Activated B cell treated with CpG ODN at 0.5 μM for 24 hours (primary cell): ENCODE measurements around the gene TC2N. TPM values are rescaled to one million over a fixed set of nuclear protein-coding genes. Genes with fewer than 3 reads are reported as not detected.
"Not testable (repeated sequence)": the region's sequence is repeated elsewhere in the genome, so short reads cannot be mapped to it uniquely, and the experiment has no call there.

Experiments
- ATAC-seq: fragments of 200-7000 bp; cut with Tn5 transposase; one replicate; pipeline ENCODE4 v1.10.0; 2021; ENCODE audit warnings: low read depth, mild to moderate bottlenecking, moderate library complexity
- CTCF ChIA-PET: fragments of 350-600 bp; sonication (Branson Sonifier 250); formaldehyde crosslinking; loops from one replicate; lab custom pipeline; 2021; ENCODE audit warnings: antibody characterized with exemption; lab: Charles Lee
- POLR2A ChIA-PET: fragments of 350-600 bp; sonication (Branson Sonifier 250); formaldehyde crosslinking; loops from one replicate; lab custom pipeline; 2021; ENCODE audit warnings: antibody characterized with exemption; lab: Charles Lee
- DNase-seq: peaks from one replicate; pipeline ENCODE4 v3.0.0; 2022
- H3K27ac Mint-ChIP-seq: one replicate; pipeline ENCODE4 v1.8.0; 2020; ENCODE audit warnings: mixed read lengths
- H3K27me3 Mint-ChIP-seq: one replicate; pipeline ENCODE4 v1.8.0; 2021; ENCODE audit warnings: mixed read lengths
- H3K36me3 Mint-ChIP-seq: one replicate; pipeline ENCODE4 v1.8.0; 2021; ENCODE audit warnings: low read depth, mixed read lengths
- H3K4me1 Mint-ChIP-seq: one replicate; pipeline ENCODE4 v1.8.0; 2021; ENCODE audit warnings: mixed read lengths
- H3K4me3 Mint-ChIP-seq: one replicate; pipeline ENCODE4 v1.8.0; 2020; ENCODE audit warnings: mild to moderate bottlenecking, mixed read lengths
- H3K9me3 Mint-ChIP-seq: one replicate; pipeline ENCODE4 v1.8.0; 2020; ENCODE audit warnings: mixed read lengths
- intact Hi-C: fragments of 100-400 bp; cut with micrococcal nuclease; formaldehyde crosslinking; loops from one replicate; pipeline ENCODE4 v1.15.1; 2024
- total RNA-seq: library from RNA; stranded (reverse); gene quantifications from 2 replicates; pipeline ENCODE4 v1.2.3, GENCODE V29; 2022
- TF ChIP-seq, protein P1 (sequence below): fragments of 200-600 bp; IDR thresholded peaks from one replicate; pipeline ENCODE4 v1.8.0; 2022; ENCODE audit warnings: antibody characterized with exemption, mild to moderate bottlenecking

The TC2N gene
- total RNA-seq, 1 donor from 2014 or later, result 12.1 TPM

DNA sequence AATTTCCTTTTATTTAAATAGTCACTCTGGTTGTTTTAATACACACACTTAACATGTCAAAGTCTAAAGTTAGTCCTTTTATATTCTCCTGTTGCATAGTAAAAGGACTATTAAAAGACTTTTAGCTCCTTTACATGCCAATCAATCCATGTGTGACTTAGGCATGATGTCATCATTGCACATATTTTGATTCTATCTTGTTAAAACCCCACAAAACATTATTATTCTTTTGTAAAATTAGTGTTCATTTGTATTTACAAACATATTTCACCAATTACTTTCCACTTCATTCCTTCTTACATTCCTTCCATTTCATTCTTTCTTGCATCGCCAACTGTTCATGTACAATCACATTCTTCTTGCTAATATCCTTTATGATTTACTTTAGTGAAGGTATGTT is 39.6 kb downstream of the TC2N start:
- POLR2A ChIA-PET, result no interaction called here
- H3K9me3 Mint-ChIP-seq, result peaks cover 3% of the 10 kb centered on the region
- no peak overlapping the region for H3K4me3 Mint-ChIP-seq
- no peaks in the 10 kb centered on the region for H3K27me3 Mint-ChIP-seq
- peaks cover 14% of the 10 kb centered on the region for H3K4me1 Mint-ChIP-seq
- H3K36me3 Mint-ChIP-seq, result no peaks in the 10 kb centered on the region
- CTCF ChIA-PET, result no interaction called here
- TF ChIP-seq, protein P1, sequence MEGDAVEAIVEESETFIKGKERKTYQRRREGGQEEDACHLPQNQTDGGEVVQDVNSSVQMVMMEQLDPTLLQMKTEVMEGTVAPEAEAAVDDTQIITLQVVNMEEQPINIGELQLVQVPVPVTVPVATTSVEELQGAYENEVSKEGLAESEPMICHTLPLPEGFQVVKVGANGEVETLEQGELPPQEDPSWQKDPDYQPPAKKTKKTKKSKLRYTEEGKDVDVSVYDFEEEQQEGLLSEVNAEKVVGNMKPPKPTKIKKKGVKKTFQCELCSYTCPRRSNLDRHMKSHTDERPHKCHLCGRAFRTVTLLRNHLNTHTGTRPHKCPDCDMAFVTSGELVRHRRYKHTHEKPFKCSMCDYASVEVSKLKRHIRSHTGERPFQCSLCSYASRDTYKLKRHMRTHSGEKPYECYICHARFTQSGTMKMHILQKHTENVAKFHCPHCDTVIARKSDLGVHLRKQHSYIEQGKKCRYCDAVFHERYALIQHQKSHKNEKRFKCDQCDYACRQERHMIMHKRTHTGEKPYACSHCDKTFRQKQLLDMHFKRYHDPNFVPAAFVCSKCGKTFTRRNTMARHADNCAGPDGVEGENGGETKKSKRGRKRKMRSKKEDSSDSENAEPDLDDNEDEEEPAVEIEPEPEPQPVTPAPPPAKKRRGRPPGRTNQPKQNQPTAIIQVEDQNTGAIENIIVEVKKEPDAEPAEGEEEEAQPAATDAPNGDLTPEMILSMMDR, result no peak
- ATAC-seq (no peak), DNase-seq (no peak)
- no peak overlapping the region for H3K27ac Mint-ChIP-seq
- intact Hi-C loops, result no loop called here

DNA sequence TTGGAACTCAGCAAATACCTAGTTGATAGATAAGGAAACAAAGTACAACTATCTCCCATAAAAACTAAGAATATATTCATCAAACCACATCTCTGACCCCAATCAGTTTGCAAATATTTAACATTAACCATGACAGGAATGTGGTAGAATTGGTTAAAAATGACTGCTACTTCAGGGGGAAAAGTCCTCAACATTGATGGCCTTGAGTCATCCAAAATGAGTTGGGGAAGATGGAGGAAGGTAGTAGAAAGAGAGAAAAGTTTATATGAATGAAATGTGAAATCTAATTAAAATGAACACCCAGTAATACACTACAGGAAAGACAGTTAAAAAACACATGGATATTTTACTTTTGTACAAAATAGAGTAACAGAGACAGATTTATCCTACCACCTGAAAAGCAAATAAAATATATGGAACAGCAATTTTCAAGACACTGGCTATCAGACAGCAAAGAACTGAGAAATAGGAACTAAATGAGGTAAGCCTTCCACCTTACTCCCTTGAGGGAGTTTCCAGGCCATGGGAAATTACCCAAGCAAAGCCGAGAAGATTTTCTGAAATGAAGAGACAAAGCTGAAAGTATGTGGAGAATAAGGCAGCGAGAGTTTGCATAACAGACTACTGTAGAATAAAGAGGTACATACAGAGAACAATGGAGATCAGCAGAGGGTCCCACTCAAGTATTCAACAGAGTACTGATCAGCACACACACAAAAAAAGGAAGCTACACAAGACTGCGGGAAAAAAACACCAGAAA is 49.6 kb downstream of the TC2N start:
- Mint-ChIP-seq H3K27ac (peak overlapping the region; percentile 27), H3K27me3 (peaks cover 4% of the 10 kb centered on the region), H3K36me3 (no peaks in the 10 kb centered on the region), H3K9me3 (no peaks in the 10 kb centered on the region), H3K4me3 (peak overlapping the region; percentile 33), H3K4me1 (peaks cover 20% of the 10 kb centered on the region)
- CTCF ChIA-PET, result no interaction called here
- POLR2A ChIA-PET, result interaction anchor here (0.6 kb wide), 1 partner anchor 290 kb away, joined by 3 read pairs; no protein-coding TSS in a partner anchor
- intact Hi-C loops, result loop anchor here (1.0 to 5.0 kb wide), 4 partner anchors 19 to 55 kb away; no protein-coding TSS in a partner anchor
- ATAC-seq (peak; percentile 97), DNase-seq (no peak)
- TF ChIP-seq, protein P1, result no peak

DNA sequence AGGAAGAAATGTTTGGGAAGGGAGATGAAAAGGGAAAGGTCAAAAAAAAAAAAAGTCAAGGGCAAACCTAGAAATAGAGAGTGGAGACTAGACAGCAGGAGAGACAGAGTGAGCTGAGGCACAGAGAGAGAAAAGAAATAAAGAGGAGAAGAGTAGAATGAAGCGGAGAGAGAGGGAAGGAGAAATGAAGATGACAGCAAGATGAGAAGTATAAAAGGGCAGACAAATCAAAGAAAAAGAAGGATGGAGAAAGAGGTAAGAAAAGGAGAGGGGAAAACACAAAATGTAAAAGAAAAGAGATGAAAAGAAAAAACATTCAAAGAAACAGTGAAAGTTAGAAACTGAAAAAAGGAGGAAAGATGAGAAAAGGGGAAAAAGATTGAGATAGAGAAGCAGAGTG is 53.0 kb downstream of the TC2N start:
- Mint-ChIP-seq H3K4me3 (no peak overlapping the region), H3K9me3 (peaks cover 10% of the 10 kb centered on the region), H3K27me3 (peaks cover 4% of the 10 kb centered on the region), H3K4me1 (peaks cover 20% of the 10 kb centered on the region), H3K27ac (no peak overlapping the region), H3K36me3 (peaks cover 20% of the 10 kb centered on the region)
- ATAC-seq (no peak), DNase-seq (no peak)
- intact Hi-C loops, result no loop called here
- ChIA-PET POLR2A (no interaction called here), CTCF (no interaction called here)
- TF ChIP-seq, protein P1, result no peak

DNA sequence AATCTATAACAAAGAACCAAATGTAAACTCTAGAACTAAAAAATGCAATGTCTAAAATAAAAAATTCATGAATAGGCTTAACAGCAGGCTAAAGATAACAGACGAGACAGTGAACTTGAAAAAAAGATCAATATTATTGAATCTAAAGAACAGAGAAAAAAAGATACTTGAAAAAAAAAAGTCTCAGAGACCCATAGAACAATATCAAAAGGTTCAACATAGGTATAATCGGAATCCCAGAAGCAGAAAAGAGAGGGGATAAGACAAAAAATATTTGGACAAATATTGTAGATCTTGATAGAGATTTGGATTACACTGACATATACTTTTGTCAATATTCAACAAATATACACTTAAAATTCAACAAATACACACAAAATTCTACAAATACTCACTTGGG is 56.6 kb downstream of the TC2N start:
- no peak overlapping the region for H3K27ac Mint-ChIP-seq

DNA sequence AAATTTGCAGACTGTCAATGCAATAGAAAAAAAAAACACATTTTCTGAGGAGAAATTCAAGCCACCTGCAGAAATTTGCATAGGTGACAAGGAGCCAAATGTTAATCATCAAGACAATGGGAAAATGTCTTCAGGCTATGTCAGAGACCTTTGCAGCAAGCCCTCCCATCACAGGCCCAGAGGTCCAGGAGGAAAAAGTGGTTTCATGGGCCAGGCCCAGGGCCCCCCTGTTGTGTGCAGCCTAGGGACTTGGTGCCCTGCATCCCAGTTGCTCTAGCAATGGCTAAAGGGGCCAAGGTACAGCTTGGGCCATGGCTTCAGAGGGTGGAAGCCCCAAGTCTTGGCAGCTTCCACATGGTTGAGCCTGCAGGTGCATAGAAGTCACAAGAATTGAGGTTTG is 60.6 kb downstream of the TC2N start:
- H3K4me1 Mint-ChIP-seq, result no peaks in the 10 kb centered on the region
- ChIA-PET POLR2A (no interaction called here), CTCF (no interaction called here)
- peaks cover 24% of the 10 kb centered on the region for H3K9me3 Mint-ChIP-seq
- H3K4me3 Mint-ChIP-seq, result no peak overlapping the region
- H3K36me3 Mint-ChIP-seq, result peaks cover 37% of the 10 kb centered on the region
- ATAC-seq, result no peak
- no peak for DNase-seq
- H3K27me3 Mint-ChIP-seq, result no peaks in the 10 kb centered on the region
- no peak overlapping the region for H3K27ac Mint-ChIP-seq
- TF ChIP-seq, protein P1, result no peak
- intact Hi-C loops, result no loop called here

More for the DNA sequence above, 56.6 kb downstream of the TC2N start:
- Mint-ChIP-seq H3K36me3 (peaks cover 40% of the 10 kb centered on the region), H3K4me3 (no peak overlapping the region), H3K9me3 (peaks cover 23% of the 10 kb centered on the region), H3K27me3 (peaks cover 4% of the 10 kb centered on the region), H3K4me1 (no peaks in the 10 kb centered on the region)
- ChIA-PET CTCF (no interaction called here), POLR2A (no interaction called here)
- ATAC-seq (no peak), DNase-seq (no peak)
- TF ChIP-seq, protein P1, result no peak
- intact Hi-C loops, result no loop called here

DNA sequence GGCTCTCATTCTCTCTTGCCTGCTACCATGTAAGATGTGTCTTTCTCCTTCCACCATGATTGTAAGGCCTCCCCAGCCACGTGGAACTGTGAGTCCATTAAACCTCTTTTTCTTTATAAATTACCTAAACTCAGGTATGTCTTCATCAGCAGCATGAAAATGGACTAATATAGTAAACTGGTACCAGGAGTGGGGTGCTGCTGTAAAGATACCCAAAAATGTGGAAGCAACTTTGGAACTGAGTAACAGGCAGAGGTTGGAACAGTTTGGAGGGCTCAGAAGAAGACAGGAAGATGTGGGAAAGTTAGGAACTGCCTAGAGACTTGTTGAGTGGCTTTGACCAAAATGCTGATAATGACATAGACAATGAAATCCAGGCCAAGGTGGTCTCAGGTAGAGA is 61.2 kb downstream of the TC2N start:
- CTCF ChIA-PET, result not testable (repeated sequence)

More for the DNA sequence above, 61.2 kb downstream of the TC2N start:
- Mint-ChIP-seq H3K36me3 (peaks cover 35% of the 10 kb centered on the region), H3K9me3 (peaks cover 24% of the 10 kb centered on the region)
- H3K27me3 Mint-ChIP-seq, intact Hi-C loops, POLR2A ChIA-PET, DNase-seq, ATAC-seq, H3K27ac Mint-ChIP-seq, H3K4me3 Mint-ChIP-seq, H3K4me1 Mint-ChIP-seq: not testable (repeated sequence)
